ENCODE measurements around the gene CAMK1D. TPM values are rescaled to one million over a fixed set of nuclear protein-coding genes. Genes with fewer than 3 reads are reported as not detected.

Gene CAMK1D
- total and polyA plus RNA-seq, 2 of the 8 experiments (the other 6 are each of a cell fraction or from before 2014, with no cell fraction given), result 3.5 to 10.6 TPM

DNA sequence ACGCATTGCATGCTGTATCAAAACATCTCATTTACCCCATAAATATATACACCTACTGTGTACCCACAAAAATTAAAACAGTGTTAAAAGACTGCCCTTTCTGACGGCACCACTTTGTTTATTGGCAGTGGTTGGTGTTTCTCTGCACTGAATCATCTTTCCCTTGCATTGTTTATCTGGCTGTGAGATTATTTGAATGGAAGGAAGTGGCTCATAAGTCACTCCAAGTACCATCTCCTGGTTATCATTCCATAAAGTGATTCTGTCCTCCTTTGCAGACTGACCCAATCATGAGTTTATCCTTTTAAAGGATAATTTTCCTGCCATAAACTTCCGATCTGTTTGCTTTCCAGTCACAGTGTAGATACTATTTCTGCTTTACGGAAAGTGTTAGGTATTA lies 183.8 kb downstream of the CAMK1D start:
- Histone ChIP-seq H3K23me2 (ENCODE audit: low read depth, low read length) (no peaks in the 10 kb centered on the region), H4K20me1 (replicated peaks in 1 of 2; ENCODE audit: control insufficient read depth in 1 of 2, insufficient read depth in 2 of 2, low read length in 2 of 2) (no peaks in the 10 kb centered on the region), H3K36me3 (ENCODE audit: control insufficient read depth in 2 of 4, insufficient read depth in 4 of 4, low read length in 3 of 4) (no peaks in the 10 kb centered on the region), H2BK120ac (replicated peaks; ENCODE audit: low read depth, low read length) (no peak overlapping the region), H3K4me1 (replicated peaks in 1 of 4; ENCODE audit: control insufficient read depth in 3 of 4, insufficient read depth in 4 of 4, low read length in 3 of 4) (no peaks in the 10 kb centered on the region), H2AFZ (ENCODE audit: low read length) (no peak overlapping the region), H2BK20ac (ENCODE audit: low read length) (no peak overlapping the region), H4K5ac (ENCODE audit: insufficient read length, low read depth, low read length) (no peak overlapping the region), H3K4me2 (ENCODE audit: insufficient read depth in 1 of 2, low read depth in 2 of 2, low read length in 2 of 2) (no peak overlapping the region), H2AK5ac (ENCODE audit: low read depth, low read length) (no peak overlapping the region), H4K91ac (replicated peaks; ENCODE audit: insufficient read length, low read length) (no peak overlapping the region), H2BK12ac (ENCODE audit: low read depth, low read length) (no peak overlapping the region), H3K27ac (ENCODE audit: low read depth, low read length) (no peak overlapping the region), H3K56ac (replicated peaks; ENCODE audit: insufficient read length, low read depth, low read length) (no peak overlapping the region), H2BK5ac (ENCODE audit: low read depth, low read length) (no peak overlapping the region), H4K8ac (ENCODE audit: extremely low read depth, insufficient read depth, low read length) (no peak overlapping the region), H3K4ac (replicated peaks; ENCODE audit: insufficient read length, low read depth, low read length) (no peak overlapping the region), H3K9me3 (ENCODE audit: insufficient read depth in 2 of 2, low read depth in 1 of 2, low read length in 1 of 2) (no peaks in the 10 kb centered on the region), H3K9ac (replicated peaks in 1 of 4; ENCODE audit: extremely low read depth in 1 of 4, low read depth in 3 of 4, low read length in 3 of 4) (no peak overlapping the region), H3K14ac (ENCODE audit: insufficient read length) (no peak overlapping the region), H3K4me3 (ENCODE audit: extremely low read depth in 1 of 4, insufficient read depth in 2 of 4, low read depth in 3 of 4, low read length in 4 of 4) (no peak overlapping the region), H2BK15ac (ENCODE audit: low read length) (no peak overlapping the region), H3K79me1 (ENCODE audit: low read depth, low read length) (no peaks in the 10 kb centered on the region), H3K27me3 (replicated peaks in 1 of 4; ENCODE audit: control insufficient read depth in 3 of 4, extremely low read depth in 1 of 4, insufficient read depth in 3 of 4, low read length in 3 of 4) (no peaks in the 10 kb centered on the region), H3K23ac (ENCODE audit: insufficient read length) (no peak overlapping the region), H3K18ac (ENCODE audit: extremely low read depth, low read length) (no peak overlapping the region), H3K79me2 (ENCODE audit: control insufficient read depth in 1 of 2, insufficient read depth in 2 of 2, low read length in 2 of 2) (no peaks in the 10 kb centered on the region)
- WGBS, 2 experiments (ENCODE audit: extremely low coverage in 1 of 2, insufficient coverage in 1 of 2, insufficient read length in 1 of 2, insufficient replicate concordance in 2 of 2, low coverage in 1 of 2, low lambda C conversion rate in 2 of 2, missing lambda C conversion rate in 1 of 2), result 87% methylated on average over 4 of the region's 4 CpGs; no CpG with 5 or more reads in 1 of the 2 experiments
- FAIRE-seq (no peak), DNase-seq (ENCODE audit: low read depth in 1 of 2, low spot score in 2 of 2) (no peak)
- POLR2A ChIA-PET (ENCODE audit: partially characterized antibody), result no interaction called here
- TF ChIP-seq SIX5 (IDR thresholded peaks at IDR 0.05; ENCODE audit: low read depth, low read length) (no peak), POLR2A (IDR thresholded peaks at IDR 0.05; ENCODE audit: control extremely low read depth in 1 of 2, low read depth in 2 of 2, low read length in 2 of 2) (no peak), HDAC2 (IDR thresholded peaks at IDR 0.05; ENCODE audit: borderline replicate concordance in 1 of 2, low read depth in 2 of 2, low read length in 2 of 2) (no peak), CBX8 (IDR thresholded peaks at IDR 0.05; ENCODE audit: borderline replicate concordance, low read depth, low read length) (no peak), NRF1 (IDR thresholded peaks at IDR 0.05; ENCODE audit: low read depth, low read length) (no peak), MAFK (IDR thresholded peaks at IDR 0.05; ENCODE audit: low read depth, low read length) (no peak), RXRA (IDR thresholded peaks at IDR 0.05; ENCODE audit: insufficient read depth, low read depth, low read length) (no peak), EGR1 (IDR thresholded peaks at IDR 0.05; ENCODE audit: borderline replicate concordance, low read depth, low read length) (no peak)
- CTCF ChIA-PET (ENCODE audit: partially characterized antibody), result no interaction called here

All from H1 (cell line).